H1 (cell line): ENCODE data around the gene IQCN. TPM values are rescaled to one million over a fixed set of nuclear protein-coding genes. Genes with fewer than 3 reads are reported as not detected.

Experiments used
- CTCF ChIA-PET: fragments of 300-600 bp; sonication (Branson Sonifier 250); formaldehyde crosslinking; loops from one replicate; lab custom pipeline; 2021; ENCODE audit not compliant: partially characterized antibody; lab: Charles Lee
- POLR2A ChIA-PET: fragments of 300-600 bp; sonication (Branson Sonifier 250); formaldehyde crosslinking; loops from one replicate; lab custom pipeline; 2021; ENCODE audit warnings: inconsistent platforms; ENCODE audit not compliant: partially characterized antibody; lab: Charles Lee
- DNase-seq, 2 experiments: peaks; one replicate each; pipeline versions ENCODE4 v3.0.0 to v3.0.0-alpha.2; 2010 to 2022; ENCODE audit warnings: low spot score in 2 of 2, low read depth in 1 of 2, mixed read lengths in 1 of 2
- FAIRE-seq: peaks from 2 replicates; lab custom pipeline; 2011; peaks lifted over from hg19 to GRCh38; lab: Jason Lieb, UNC
- H2AFZ ChIP-seq: 2 replicates; pipeline ENCODE4 v1.8.1; 2012; ENCODE audit warnings: low read length, inconsistent platforms
- H2AK5ac ChIP-seq: 2 replicates; pipeline ENCODE4 v1.6.1; 2013; ENCODE audit warnings: low read depth, low read length
- H2BK120ac ChIP-seq: replicated peaks from 2 replicates; pipeline ENCODE3; 2013; ENCODE audit warnings: low read depth, low read length, inconsistent platforms
- H2BK12ac ChIP-seq: 2 replicates; pipeline ENCODE4 v1.6.1; 2013; ENCODE audit warnings: low read depth, low read length
- H2BK15ac ChIP-seq: 2 replicates; pipeline ENCODE4 v1.6.1; 2013; ENCODE audit warnings: low read length
- H2BK20ac ChIP-seq: 2 replicates; pipeline ENCODE4 v1.6.1; 2013; ENCODE audit warnings: low read length
- H2BK5ac ChIP-seq: 2 replicates; pipeline ENCODE4 v1.6.1; 2013; ENCODE audit warnings: low read depth, low read length
- H3K14ac ChIP-seq: 2 replicates; pipeline ENCODE4 v1.6.1; 2013; ENCODE audit warnings: inconsistent platforms; ENCODE audit not compliant: insufficient read length
- H3K18ac ChIP-seq: 2 replicates; pipeline ENCODE4 v1.6.1; 2013; ENCODE audit warnings: low read length; ENCODE audit errors: extremely low read depth
- H3K23ac ChIP-seq: 2 replicates; pipeline ENCODE4 v1.6.1; 2013; ENCODE audit warnings: inconsistent platforms; ENCODE audit not compliant: insufficient read length
- H3K23me2 ChIP-seq: 2 replicates; pipeline ENCODE4 v1.6.1; 2013; ENCODE audit warnings: low read depth, low read length
- H3K27ac ChIP-seq: 2 replicates; pipeline ENCODE4 v1.6.1; 2011; ENCODE audit warnings: low read depth, low read length, inconsistent platforms
- H3K27me3 ChIP-seq, 4 experiments: replicated peaks in 1 of 4; 1 replicate in 1 of 4; 2 replicates in 3 of 4; pipeline versions ENCODE4 v1.6.1 to v1.8.1; 2011 to 2013; ENCODE audit warnings: low read length in 3 of 4, mild to moderate bottlenecking in 3 of 4, inconsistent platforms in 2 of 4, mixed read lengths in 2 of 4, moderate library complexity in 1 of 4; ENCODE audit not compliant: control insufficient read depth in 3 of 4, insufficient read depth in 3 of 4; ENCODE audit errors: extremely low read depth in 1 of 4
- H3K36me3 ChIP-seq, 4 experiments: 2 replicates each; pipeline versions ENCODE4 v1.6.1 to v1.8.1; 2011 to 2013; ENCODE audit warnings: mild to moderate bottlenecking in 4 of 4, low read length in 3 of 4, moderate library complexity in 2 of 4, control low read depth in 1 of 4, inconsistent platforms in 1 of 4; ENCODE audit not compliant: insufficient read depth in 4 of 4, control insufficient read depth in 2 of 4
- H3K4ac ChIP-seq: replicated peaks from 2 replicates; pipeline ENCODE3; 2013; ENCODE audit warnings: low read length, low read depth, mixed read lengths, inconsistent platforms; ENCODE audit not compliant: insufficient read length
- H3K4me1 ChIP-seq, 4 experiments: replicated peaks in 1 of 4; 1 replicate in 1 of 4; 2 replicates in 3 of 4; pipeline versions ENCODE4 v1.6.1 to v1.8.1; 2011 to 2013; ENCODE audit warnings: low read length in 3 of 4, inconsistent platforms in 2 of 4, mixed read lengths in 1 of 4; ENCODE audit not compliant: insufficient read depth in 4 of 4, control insufficient read depth in 3 of 4
- H3K4me2 ChIP-seq, 2 experiments: 2 replicates each; pipeline versions ENCODE4 v1.6.1 to v1.8.1; 2011 to 2013; ENCODE audit warnings: low read depth in 2 of 2, low read length in 2 of 2, control low read depth in 1 of 2, inconsistent platforms in 1 of 2, mild to moderate bottlenecking in 1 of 2; ENCODE audit not compliant: insufficient read depth in 1 of 2
- H3K4me3 ChIP-seq, 4 experiments: fragments of 200-600, 300-600 bp in 1 of 4; sonication (generic), shearing (Covaris generic), sonication (Bioruptor Twin) in 1 of 4; 2 replicates each; pipeline versions ENCODE4 v1.5.1 to v1.8.1; 2011 to 2016; ENCODE audit warnings: low read length in 4 of 4, low read depth in 3 of 4, control low read depth in 2 of 4, inconsistent platforms in 2 of 4, mild to moderate bottlenecking in 2 of 4, mixed read lengths in 1 of 4, moderate library complexity in 1 of 4; ENCODE audit not compliant: insufficient read depth in 2 of 4; ENCODE audit errors: extremely low read depth in 1 of 4
- H3K56ac ChIP-seq: replicated peaks from 2 replicates; pipeline ENCODE3; 2013; ENCODE audit warnings: low read depth, mild to moderate bottlenecking, mixed read lengths, low read length, inconsistent platforms; ENCODE audit not compliant: insufficient read length
- H3K79me1 ChIP-seq: 2 replicates; pipeline ENCODE4 v1.6.1; 2013; ENCODE audit warnings: low read depth, low read length, control low read depth
- H3K79me2 ChIP-seq, 2 experiments: 2 replicates each; pipeline versions ENCODE4 v1.6.1 to v1.8.1; 2012 to 2013; ENCODE audit warnings: low read length in 2 of 2, mild to moderate bottlenecking in 2 of 2, inconsistent platforms in 1 of 2; ENCODE audit not compliant: insufficient read depth in 2 of 2, control insufficient read depth in 1 of 2
- H3K9ac ChIP-seq, 4 experiments: replicated peaks in 1 of 4; 1 replicate in 1 of 4; 2 replicates in 3 of 4; pipeline versions ENCODE4 v1.6.1 to v1.8.1; 2011 to 2013; ENCODE audit warnings: low read depth in 3 of 4, low read length in 3 of 4, control low read depth in 2 of 4, mild to moderate bottlenecking in 2 of 4, moderate library complexity in 2 of 4, inconsistent platforms in 1 of 4; ENCODE audit errors: extremely low read depth in 1 of 4
- H3K9me3 ChIP-seq, 2 experiments: 2 replicates each; pipeline versions ENCODE4 v1.6.1 to v1.8.1; 2012 to 2013; ENCODE audit warnings: mild to moderate bottlenecking in 2 of 2, moderate library complexity in 2 of 2, control low read depth in 1 of 2, inconsistent platforms in 1 of 2, low read depth in 1 of 2, low read length in 1 of 2, mixed read lengths in 1 of 2; ENCODE audit not compliant: insufficient read depth in 2 of 2
- H4K20me1 ChIP-seq, 2 experiments: replicated peaks in 1 of 2; 2 replicates each; pipeline versions ENCODE3 to v1.8.1; 2011 to 2013; ENCODE audit warnings: inconsistent platforms in 2 of 2, low read length in 2 of 2, mild to moderate bottlenecking in 1 of 2; ENCODE audit not compliant: insufficient read depth in 2 of 2, control insufficient read depth in 1 of 2
- H4K5ac ChIP-seq: 2 replicates; pipeline ENCODE4 v1.6.1; 2013; ENCODE audit warnings: low read length, low read depth, mixed read lengths, inconsistent platforms; ENCODE audit not compliant: insufficient read length
- H4K8ac ChIP-seq: 2 replicates; pipeline ENCODE4 v1.8.0; 2013; ENCODE audit warnings: mild to moderate bottlenecking, moderate library complexity, low read length, inconsistent platforms; ENCODE audit not compliant: insufficient read depth; ENCODE audit errors: extremely low read depth
- H4K91ac ChIP-seq: replicated peaks from 2 replicates; pipeline ENCODE3; 2013; ENCODE audit warnings: low read length, mixed read lengths, inconsistent platforms; ENCODE audit not compliant: insufficient read length
- BCL11A ChIP-seq, 2 experiments: IDR thresholded peaks; one replicate each; pipeline ENCODE4 v1.6.1; 2011; ENCODE audit warnings: low read depth in 2 of 2, low read length in 2 of 2, mild to moderate bottlenecking in 2 of 2
- E2F6 ChIP-seq: IDR thresholded peaks from 2 replicates; pipeline ENCODE4 v1.6.1; 2012; ENCODE audit warnings: inconsistent platforms
- EP300 ChIP-seq, 2 experiments: IDR thresholded peaks; 1 replicate in 1 of 2; 2 replicates in 1 of 2; pipeline ENCODE4 v1.6.1; 2011 to 2012; ENCODE audit warnings: low read depth in 2 of 2, low read length in 2 of 2, mild to moderate bottlenecking in 2 of 2, borderline replicate concordance in 1 of 2, inconsistent platforms in 1 of 2, moderate library complexity in 1 of 2
- GTF2F1 ChIP-seq: IDR thresholded peaks from 2 replicates; pipeline ENCODE4 v1.6.1; 2012; ENCODE audit warnings: low read depth, low read length, improper control_type of control experiment, borderline replicate concordance
- POLR2A ChIP-seq, 2 experiments: IDR thresholded peaks; 1 replicate in 1 of 2; 2 replicates in 1 of 2; pipeline ENCODE4 v1.6.1; 2011; ENCODE audit warnings: low read depth in 2 of 2, low read length in 2 of 2, mild to moderate bottlenecking in 2 of 2; ENCODE audit errors: control extremely low read depth in 1 of 2
- POLR2AphosphoS5 ChIP-seq: IDR thresholded peaks from 2 replicates; pipeline ENCODE4 v1.6.1; 2011; ENCODE audit warnings: low read depth, low read length
- SIN3A ChIP-seq, 2 experiments: IDR thresholded peaks in 1 of 2; conservative IDR thresholded peaks in 1 of 2; 2 replicates each; pipeline ENCODE4 v1.6.1; 2011 to 2012; ENCODE audit warnings: low read length in 2 of 2, improper control_type of control experiment in 1 of 2, low read depth in 1 of 2, mild to moderate bottlenecking in 1 of 2
- SP2 ChIP-seq: IDR thresholded peaks from 2 replicates; pipeline ENCODE4 v1.6.1; 2012; ENCODE audit warnings: mild to moderate bottlenecking, low read length, inconsistent platforms
- TAF1 ChIP-seq: IDR thresholded peaks from 2 replicates; pipeline ENCODE4 v1.6.1; 2011; ENCODE audit warnings: mild to moderate bottlenecking, low read depth, low read length
- WGBS, 2 experiments: shearing (Covaris generic) in 1 of 2; methylation state at CpG; one replicate each; pipeline versions ENCODE4 v1.1.6 to v1.1.7; 2013 to 2015; ENCODE audit warnings: low lambda C conversion rate in 2 of 2, mixed read lengths in 2 of 2, inconsistent platforms in 1 of 2, low coverage in 1 of 2, missing lambda C conversion rate in 1 of 2; ENCODE audit not compliant: insufficient replicate concordance in 2 of 2, insufficient coverage in 1 of 2, insufficient read length in 1 of 2; ENCODE audit errors: extremely low coverage in 1 of 2, missing lambda C conversion rate in 1 of 2; 5-methylcytosine and 5-hydroxymethylcytosine counted together
- polyA plus RNA-seq, 7 experiments: library from polyadenylated mRNA; depleted of rRNA in 3 of 7; stranded (reverse) in 5 of 7; unstranded in 2 of 7; fragments of >200 nt in 5 of 7; fragments of 200-250 nt in 2 of 7; gene quantifications; 1 replicate in 5 of 7; 2 replicates in 1 of 7; 4 replicates in 1 of 7; pipeline versions ENCODE4 v1.2.1 to v1.2.3, GENCODE V29; 2011 to 2013; ENCODE audit warnings: missing spikeins in 2 of 7, mixed read lengths in 2 of 7
- total RNA-seq: library from RNA; stranded (reverse); fragmentation: NEBNext Ultra II Directional; extraction: Animal tissue kit (Norgen Biotek cat#: 25700); gene quantifications from 2 replicates; pipeline ENCODE4 v1.2.1, GENCODE V29; 2021
- TF ChIP-seq, protein P1 (sequence below): IDR thresholded peaks from 2 replicates; pipeline ENCODE4 v1.6.1; 2012; ENCODE audit warnings: inconsistent platforms

The IQCN gene
- total and polyA plus RNA-seq, 2 of the 8 experiments (the other 6 are each of a cell fraction or from before 2014, with no cell fraction given): 0.36 to 1.0 TPM

- ChIA-PET CTCF (interaction anchor here (0.9 to 8.3 kb wide), 14 partner anchors 11 to 517 kb away, joined by 3 to 87 read pairs (median 5); partner anchors contain the start of gene RAB3A), POLR2A (interaction anchor here (0.7 to 6.5 kb wide), 8 partner anchors 11 to 111 kb away, joined by 3 to 59 read pairs (median 4); partner anchors contain the start of genes JUND and RAB3A)
- Histone ChIP-seq H3K18ac (peak overlapping the region; percentile 48; the same call in 1 of the 2 replicates), H2AK5ac (no peak overlapping the region), H3K9ac (0 out of 7 replicates have a peak overlapping the region, but pooled peaks of 1 of the 4 experiments have one; percentile 22), H2BK20ac (no peak overlapping the region), H2BK15ac (no peak overlapping the region), H4K20me1 (no peaks in the 10 kb centered on the region), H3K4me3 (peak overlapping the region in 2 of 4 experiments; percentile 17 to 50; a peak in 3 of 8 replicates), H3K56ac (no peak overlapping the region), H3K27ac (no peak overlapping the region), H3K27me3 (peaks cover 7 to 10% (median 9%) of the 10 kb centered on the region in 4 experiments; a peak in 6 of 7 replicates), H2BK5ac (no peak overlapping the region), H3K4me1 (peaks cover 0 to 19% (median 13%) of the 10 kb centered on the region in 4 experiments; a peak in 6 of 7 replicates), H3K23me2 (peaks cover 13% of the 10 kb centered on the region), H2BK120ac (no peak overlapping the region), H4K5ac (no peak overlapping the region), H3K4me2 (peak overlapping the region; percentile 61), H3K79me1 (no peaks in the 10 kb centered on the region), H3K4ac (no peak overlapping the region), H3K9me3 (no peaks in the 10 kb centered on the region), H3K23ac (no peak overlapping the region), H2BK12ac (peak overlapping the region; percentile 84; the same call in 1 of the 2 replicates), H4K8ac (peak overlapping the region; percentile 20; the same call in 1 of the 2 replicates), H3K79me2 (no peaks in the 10 kb centered on the region), H3K14ac (no peak overlapping the region), H2AFZ (peak overlapping the region; percentile 15; the same call in 1 of the 2 replicates), H3K36me3 (no peaks in the 10 kb centered on the region), H4K91ac (peak overlapping the region; percentile 81)
- WGBS, 2 experiments: 13% methylated on average over 14 of the region's 33 CpGs; no CpG with 5 or more reads in 1 of the 2 experiments
- DNase-seq (peak in 1 of 2 experiments; percentile 98), FAIRE-seq (no peak)
- TF ChIP-seq E2F6: 0 out of 2 replicates have a peak, but pooled peaks have one; percentile 34
- TF ChIP-seq TAF1: peak; percentile 64
- TF ChIP-seq SIN3A (conservative IDR thresholded peaks at IDR 0.05 in 1 of 2, IDR thresholded peaks at IDR 0.05 in 1 of 2; ENCODE audit: low read depth in 1 of 2, low read length in 2 of 2): no peak
- no peak for TF ChIP-seq GTF2F1
- TF ChIP-seq POLR2A (IDR thresholded peaks at IDR 0.05; ENCODE audit: control extremely low read depth in 1 of 2, low read depth in 2 of 2, low read length in 2 of 2): peak in 1 of 2 experiments; percentile 37; a peak in 1 of 3 replicates
- TF ChIP-seq BCL11A (IDR thresholded peaks at IDR 0.05; ENCODE audit: low read depth in 2 of 2, low read length in 2 of 2): no peak
- TF ChIP-seq EP300 (IDR thresholded peaks at IDR 0.05; ENCODE audit: borderline replicate concordance in 1 of 2, low read depth in 2 of 2, low read length in 2 of 2): no peak
- TF ChIP-seq SP2: no peak
- TF ChIP-seq POLR2AphosphoS5: peak; percentile 28; the same call in 1 of the 2 replicates
- TF ChIP-seq, protein P1, sequence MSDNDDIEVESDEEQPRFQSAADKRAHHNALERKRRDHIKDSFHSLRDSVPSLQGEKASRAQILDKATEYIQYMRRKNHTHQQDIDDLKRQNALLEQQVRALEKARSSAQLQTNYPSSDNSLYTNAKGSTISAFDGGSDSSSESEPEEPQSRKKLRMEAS: peak; percentile 49; the same call in 1 of the 2 replicates
Measured at GRCh38 chr19:18220632-18221275, 53.5 kb downstream of the IQCN start.
